Pancreas (tissue), 10 donors: ENCODE measurements around the gene FCN3. TPM values are rescaled to one million over a fixed set of nuclear protein-coding genes. Genes with fewer than 3 reads are reported as not detected.

Source experiments
- ATAC-seq, 4 donors: fragments of 200-7000 bp; cut with Tn5 transposase; one replicate each; pipeline versions ENCODE4 v1.8.0 to v1.9.1; 2020; ENCODE audit warnings: mild to moderate bottlenecking in 4 of 4, moderate library complexity in 4 of 4
- DNase-seq, 6 donors: peaks; one replicate each; pipeline ENCODE4 v3.0.0-alpha.2; 2020
- FAIRE-seq: peaks from 2 replicates; lab custom pipeline; 2012; peaks lifted over from hg19 to GRCh38; lab: Jason Lieb, UNC
- H3K27ac ChIP-seq, 4 donors: fragments of 200-600 bp; sonication (generic); 1 replicate in 3 of 4; 2 replicates in 1 of 4; pipeline versions ENCODE4 v1.5.0 to v1.8.0; 2020
- H3K27me3 ChIP-seq, 4 donors: fragments of 200-600 bp; one replicate each; pipeline ENCODE4 v1.8.0; 2021
- H3K36me3 ChIP-seq, 3 donors: fragments of 200-600 bp; sonication (generic) in 1 of 3; one replicate each; pipeline versions ENCODE4 v1.5.0 to v1.8.0; 2020 to 2021
- H3K4me1 ChIP-seq, 3 donors: fragments of 200-600 bp; one replicate each; pipeline ENCODE4 v1.8.0; 2021
- H3K4me3 ChIP-seq, 4 donors: fragments of 200-600 bp; sonication (generic) in 2 of 4; one replicate each; pipeline versions ENCODE4 v1.5.0 to v1.8.0; 2020 to 2021
- H3K9me3 ChIP-seq, 4 donors: fragments of 200-600 bp; one replicate each; pipeline ENCODE4 v1.8.0; 2021
- WGBS, 2 donors: extraction: QIAGEN DNeasy Blood & Tissue Kit; methylation state at CpG; one replicate each; pipeline ENCODE4 v1.1.7; 2013; 5-methylcytosine and 5-hydroxymethylcytosine counted together
- intact Hi-C, 3 donors: fragments of 100-400 bp; cut with DNase I; formaldehyde crosslinking; loops; one replicate each; pipeline versions ENCODE4 v1.11.1 to v1.14.2; 2022
- polyA plus RNA-seq, 2 donors: library from polyadenylated mRNA; stranded (reverse); fragments of 200-250 nt; gene quantifications; one replicate each; pipeline ENCODE4 v1.2.3, GENCODE V29; 2013
- total RNA-seq, 6 donors: library from RNA; stranded (reverse); fragmentation: NEBNext Ultra II Directional in 4 of 6; extraction: Animal tissue kit (Norgen Biotek cat#: 25700) in 4 of 6; gene quantifications; one replicate each; pipeline versions ENCODE4 v1.2.1 to v1.2.4, GENCODE V29; 2021 to 2023
- TF ChIP-seq, protein P1 (sequence below), 4 donors: fragments of 200-600 bp; sonication (generic) in 3 of 4; IDR thresholded peaks; one replicate each; pipeline versions ENCODE4 v1.5.0 to v1.8.0; 2021; ENCODE audit warnings: antibody characterized with exemption in 4 of 4
- donor health status: healthy with polysubstance abuse.
- donor health status: DM: no; HTN: no; CAD: no; lungs with moderate emphysema.
- donor health status: DM: no; HTN: no; CAD: no.
- donor health status: control.
- donor health status: control.
- donor health status: Bipolar disorder and iron deficiency.
- donor health status: DM: yes; HTN: yes; CAD: no.
- donor health status: DM: no; HTN: no; CAD: no.
- donor health status: DM: no; HTN: no; CAD: no.
- donor health status: DM: yes; HTN: yes; CAD: no.

Gene FCN3
- total and polyA plus RNA-seq, 8 donors: 0.39 to 19.7 (median 3.7) TPM

DNA sequence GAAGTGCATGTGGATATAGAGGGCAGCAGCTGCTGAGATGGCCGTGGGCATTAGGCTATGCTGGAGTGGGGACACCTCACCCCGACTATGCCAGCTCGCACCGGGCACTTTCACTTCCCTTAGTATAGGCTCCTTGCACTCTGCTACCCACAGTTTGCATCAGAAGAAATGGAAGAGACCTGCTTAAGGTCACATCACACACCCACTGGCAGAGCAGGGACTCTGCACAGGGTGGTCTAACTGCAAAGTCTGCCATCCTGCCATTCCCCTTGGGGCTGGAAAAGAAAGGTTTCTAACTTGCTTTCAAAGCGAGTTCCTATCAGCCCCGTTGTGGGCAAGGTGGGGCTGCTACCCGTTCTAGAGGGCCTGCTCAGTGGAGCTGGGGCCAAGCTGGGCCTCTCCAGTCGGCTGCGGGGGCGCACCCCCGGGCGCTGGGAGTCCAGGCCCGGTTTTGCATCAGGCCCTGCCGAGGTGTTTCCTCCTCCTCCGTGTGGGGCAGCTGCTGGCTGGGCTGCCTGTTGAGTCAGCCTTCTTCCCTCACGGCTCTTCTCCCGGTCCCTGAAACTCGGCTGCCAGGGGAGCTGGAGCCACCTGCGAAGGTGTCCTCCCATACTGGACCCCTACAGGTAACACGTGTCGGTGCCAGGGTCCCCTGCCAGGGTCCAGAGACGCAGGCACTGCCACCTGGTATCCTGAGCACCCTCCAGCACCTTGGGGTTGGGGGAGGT is 32.9 kb downstream of the FCN3 start, which contains the start of gene SYTL1:
SYTL1 (plus strand) TSS at position 498 of the 728 bp plus-strand sequence. CDS start 3,313 bp downstream, outside the sequence.
- TF ChIP-seq, protein P1, sequence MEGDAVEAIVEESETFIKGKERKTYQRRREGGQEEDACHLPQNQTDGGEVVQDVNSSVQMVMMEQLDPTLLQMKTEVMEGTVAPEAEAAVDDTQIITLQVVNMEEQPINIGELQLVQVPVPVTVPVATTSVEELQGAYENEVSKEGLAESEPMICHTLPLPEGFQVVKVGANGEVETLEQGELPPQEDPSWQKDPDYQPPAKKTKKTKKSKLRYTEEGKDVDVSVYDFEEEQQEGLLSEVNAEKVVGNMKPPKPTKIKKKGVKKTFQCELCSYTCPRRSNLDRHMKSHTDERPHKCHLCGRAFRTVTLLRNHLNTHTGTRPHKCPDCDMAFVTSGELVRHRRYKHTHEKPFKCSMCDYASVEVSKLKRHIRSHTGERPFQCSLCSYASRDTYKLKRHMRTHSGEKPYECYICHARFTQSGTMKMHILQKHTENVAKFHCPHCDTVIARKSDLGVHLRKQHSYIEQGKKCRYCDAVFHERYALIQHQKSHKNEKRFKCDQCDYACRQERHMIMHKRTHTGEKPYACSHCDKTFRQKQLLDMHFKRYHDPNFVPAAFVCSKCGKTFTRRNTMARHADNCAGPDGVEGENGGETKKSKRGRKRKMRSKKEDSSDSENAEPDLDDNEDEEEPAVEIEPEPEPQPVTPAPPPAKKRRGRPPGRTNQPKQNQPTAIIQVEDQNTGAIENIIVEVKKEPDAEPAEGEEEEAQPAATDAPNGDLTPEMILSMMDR (IDR thresholded peaks at IDR 0.05): no peak
- peak within 1 kb of the TSS; percentile 21 to 67 (median 50) for H3K4me3 ChIP-seq
- DNase-seq (peak; percentile 74 to 93 (median 82)), FAIRE-seq (no peak), ATAC-seq (peak; percentile 87 to 91 (median 88))
- no peaks in the 10 kb centered on the region for H3K36me3 ChIP-seq
- intact Hi-C loops: no loop called here
- peaks cover 0 to 4% (median 3%) of the 10 kb centered on the region in 3 donors for H3K4me1 ChIP-seq
- H3K27ac ChIP-seq: peak within 1 kb of the TSS; percentile 46 to 69 (median 62)
- H3K27me3 ChIP-seq: no peaks in the 10 kb centered on the region
- no peaks in the 10 kb centered on the region for H3K9me3 ChIP-seq
- 15 to 16% methylated on average over 22 of the region's 22 CpGs for WGBS, 2 donors

DNA sequence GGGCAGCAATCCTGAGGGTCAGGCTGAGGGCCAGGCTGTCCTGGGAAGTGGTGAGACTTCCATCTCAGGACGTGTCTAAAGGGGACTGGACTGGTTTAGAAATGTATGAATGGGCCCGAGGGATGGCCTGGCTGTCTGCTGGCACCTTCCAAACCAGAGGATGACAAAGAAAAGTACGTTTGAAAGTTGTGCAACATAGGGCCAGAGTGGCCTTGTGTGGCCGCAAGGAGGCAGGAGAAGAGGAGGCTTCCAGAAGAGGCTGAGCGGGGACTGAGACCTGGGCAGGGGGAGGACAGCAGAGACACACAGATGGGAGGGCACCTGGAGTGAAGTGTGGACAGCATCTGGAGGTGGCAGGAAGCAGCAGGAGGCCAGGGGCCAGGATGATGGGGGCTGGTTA is 35.4 kb downstream of the FCN3 start:
- Histone ChIP-seq H3K27ac (no peak overlapping the region), H3K9me3 (no peaks in the 10 kb centered on the region), H3K36me3 (peaks cover 0 to 15% (median 4%) of the 10 kb centered on the region in 3 donors), H3K27me3 (no peaks in the 10 kb centered on the region), H3K4me3 (no peak overlapping the region), H3K4me1 (peaks cover 0 to 4% (median 3%) of the 10 kb centered on the region in 3 donors)
- TF ChIP-seq, protein P1 (IDR thresholded peaks at IDR 0.05): no peak
- ATAC-seq (no peak), DNase-seq (peak in 1 of 6 donors; percentile 4), FAIRE-seq (no peak)
- 58 to 71% methylated on average over 5 of the region's 5 CpGs for WGBS, 2 donors
- intact Hi-C loops: loop anchor here in 1 of 3 donors (10.0 kb wide), 1 partner anchor 46 kb away; the partner anchor contains the start of gene CD164L2

DNA sequence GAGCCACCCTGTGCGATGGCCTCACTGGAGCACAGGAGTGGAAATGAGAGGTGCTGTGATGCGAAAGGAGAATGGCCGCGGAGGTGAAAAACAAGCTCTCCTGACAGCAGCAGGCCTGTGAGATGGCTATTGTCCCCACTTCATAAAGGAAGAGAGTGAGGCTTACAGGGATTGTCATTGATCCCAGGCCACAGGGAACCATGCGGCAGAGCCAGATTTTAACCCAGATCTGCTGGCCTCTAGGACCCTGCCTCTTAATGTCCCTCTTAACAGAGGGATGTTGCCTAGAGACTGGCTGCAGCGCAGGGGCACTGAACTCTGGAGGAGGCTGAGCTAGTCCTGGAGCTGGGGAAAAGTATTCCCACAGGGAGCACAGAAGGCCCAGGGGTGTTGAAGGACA is 35.9 kb downstream of the FCN3 start:
- no peak for FAIRE-seq
- Histone ChIP-seq H3K27me3 (no peaks in the 10 kb centered on the region), H3K4me3 (no peak overlapping the region), H3K4me1 (peaks cover 0 to 4% (median 3%) of the 10 kb centered on the region in 3 donors), H3K9me3 (no peaks in the 10 kb centered on the region), H3K36me3 (peaks cover 0 to 19% (median 7%) of the 10 kb centered on the region in 3 donors), H3K27ac (no peak overlapping the region)
- TF ChIP-seq, protein P1 (IDR thresholded peaks at IDR 0.05): no peak
- WGBS, 2 donors: 87 to 95% methylated on average over 6 of the region's 6 CpGs
- ATAC-seq: no peak
- intact Hi-C loops: loop anchor here in 1 of 3 donors (10.0 kb wide), 1 partner anchor 46 kb away; the partner anchor contains the start of gene CD164L2
- no peak for DNase-seq

DNA sequence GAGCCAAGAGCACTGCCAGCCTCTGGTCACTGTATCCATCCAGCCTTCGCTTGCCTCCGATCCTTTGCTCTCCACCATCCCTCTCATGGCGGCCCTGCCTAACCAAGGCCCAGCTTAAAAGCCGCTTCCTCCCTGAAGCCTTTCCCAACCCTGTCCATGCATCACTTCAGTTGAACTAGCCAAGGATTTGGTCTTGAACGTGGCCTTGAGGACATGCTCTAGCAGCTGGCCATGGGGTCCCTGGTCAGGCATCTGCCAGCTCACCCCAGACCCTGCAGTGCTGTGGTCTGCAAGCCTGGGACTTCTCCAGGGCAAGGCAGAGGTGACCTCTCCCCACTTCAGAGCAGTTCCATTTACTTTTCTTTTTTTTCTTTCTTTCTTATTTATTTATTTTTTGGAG is 37.9 kb downstream of the FCN3 start:
- TF ChIP-seq, protein P1 (IDR thresholded peaks at IDR 0.05): no peak
- WGBS, 2 donors: 88 to 92% methylated on average over 5 of the region's 5 CpGs
- Histone ChIP-seq H3K4me3 (no peak overlapping the region), H3K27me3 (no peaks in the 10 kb centered on the region), H3K27ac (no peak overlapping the region), H3K4me1 (peaks cover 0 to 3% (median 3%) of the 10 kb centered on the region in 3 donors), H3K9me3 (no peaks in the 10 kb centered on the region), H3K36me3 (peaks cover 0 to 19% (median 7%) of the 10 kb centered on the region in 3 donors)
- ATAC-seq: no peak
- no peak for FAIRE-seq
- intact Hi-C loops: loop anchor here in 1 of 3 donors (10.0 kb wide), 1 partner anchor 48 kb away; the partner anchor contains the start of gene CD164L2
- DNase-seq: peak in 1 of 6 donors; percentile 41
